GM12864 (cell line): ENCODE data around the gene CNTN1.
"Not testable (repeated sequence)": the region's sequence is repeated elsewhere in the genome, so short reads cannot be mapped to it uniquely, and the experiment has no call there.

Experiments used
- DNase-seq: peaks from one replicate; pipeline ENCODE4 v3.0.0-alpha.2; 2011; ENCODE audit warnings: low read depth
- H3K4me3 ChIP-seq: 2 replicates; pipeline ENCODE4 v1.5.1; 2011; ENCODE audit warnings: mild to moderate bottlenecking, low read depth, low read length, control low read depth
- TF ChIP-seq, protein P1 (sequence below): IDR thresholded peaks from 2 replicates; pipeline ENCODE4 v1.5.1; 2011; ENCODE audit warnings: low read depth, mild to moderate bottlenecking, moderate library complexity, low read length, control low read depth, inconsistent platforms; ENCODE audit errors: missing control alignments

The CNTN1 gene

DNA sequence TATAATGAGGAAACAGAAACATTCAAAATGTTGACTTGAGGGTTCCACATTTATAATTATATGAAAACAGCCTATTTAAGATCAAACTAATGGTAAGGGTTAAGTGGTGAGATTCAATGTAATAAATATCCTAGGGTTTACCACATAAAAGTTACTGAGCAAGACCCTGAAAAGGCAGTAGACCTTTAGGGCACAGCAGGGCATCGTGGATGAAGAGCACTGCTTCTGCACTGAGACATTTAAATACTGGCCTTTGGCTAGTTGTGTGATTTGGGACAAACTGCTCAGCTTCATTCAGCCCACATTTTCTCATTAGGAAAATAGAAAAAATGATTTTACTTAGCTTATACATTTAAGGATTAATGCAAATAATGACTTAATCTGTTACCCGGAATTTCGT lies 42.0 kb downstream of the CNTN1 start:
- H3K4me3 ChIP-seq: no peak overlapping the region
- DNase-seq: no peak
- TF ChIP-seq, protein P1, sequence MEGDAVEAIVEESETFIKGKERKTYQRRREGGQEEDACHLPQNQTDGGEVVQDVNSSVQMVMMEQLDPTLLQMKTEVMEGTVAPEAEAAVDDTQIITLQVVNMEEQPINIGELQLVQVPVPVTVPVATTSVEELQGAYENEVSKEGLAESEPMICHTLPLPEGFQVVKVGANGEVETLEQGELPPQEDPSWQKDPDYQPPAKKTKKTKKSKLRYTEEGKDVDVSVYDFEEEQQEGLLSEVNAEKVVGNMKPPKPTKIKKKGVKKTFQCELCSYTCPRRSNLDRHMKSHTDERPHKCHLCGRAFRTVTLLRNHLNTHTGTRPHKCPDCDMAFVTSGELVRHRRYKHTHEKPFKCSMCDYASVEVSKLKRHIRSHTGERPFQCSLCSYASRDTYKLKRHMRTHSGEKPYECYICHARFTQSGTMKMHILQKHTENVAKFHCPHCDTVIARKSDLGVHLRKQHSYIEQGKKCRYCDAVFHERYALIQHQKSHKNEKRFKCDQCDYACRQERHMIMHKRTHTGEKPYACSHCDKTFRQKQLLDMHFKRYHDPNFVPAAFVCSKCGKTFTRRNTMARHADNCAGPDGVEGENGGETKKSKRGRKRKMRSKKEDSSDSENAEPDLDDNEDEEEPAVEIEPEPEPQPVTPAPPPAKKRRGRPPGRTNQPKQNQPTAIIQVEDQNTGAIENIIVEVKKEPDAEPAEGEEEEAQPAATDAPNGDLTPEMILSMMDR: no peak

DNA sequence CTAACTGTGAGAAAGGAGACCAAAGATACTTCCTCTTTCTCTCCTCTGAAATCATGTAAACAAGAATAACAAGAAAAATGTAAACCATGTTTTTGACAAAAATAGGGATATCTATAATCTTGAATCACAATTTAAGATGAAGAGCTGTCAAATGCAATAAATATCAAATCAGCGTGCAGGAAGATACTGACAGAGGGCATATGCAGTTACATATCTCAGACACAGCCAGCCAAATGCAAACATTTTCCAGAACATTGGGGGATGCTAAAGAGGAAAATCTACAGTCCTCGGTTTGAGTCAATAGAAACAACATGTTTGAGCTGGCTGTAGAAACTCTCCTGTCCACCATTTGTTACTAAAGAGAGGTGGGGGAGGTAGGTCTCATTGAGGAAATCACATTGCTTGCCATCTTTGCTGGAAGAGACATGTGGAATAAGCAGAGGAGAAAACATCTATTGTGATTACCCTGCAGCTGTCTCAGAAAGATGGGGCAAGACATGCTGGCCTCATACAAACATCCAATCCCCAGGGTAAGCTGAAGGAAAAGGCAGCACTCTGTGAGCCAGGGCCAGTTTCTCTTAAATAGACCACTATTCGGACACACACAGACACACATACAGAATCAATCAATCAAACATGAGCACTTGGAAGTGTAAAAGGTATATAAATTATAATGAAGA lies 43.5 kb downstream of the CNTN1 start:
- H3K4me3 ChIP-seq: no peak overlapping the region
- TF ChIP-seq, protein P1: no peak
- DNase-seq: no peak

DNA sequence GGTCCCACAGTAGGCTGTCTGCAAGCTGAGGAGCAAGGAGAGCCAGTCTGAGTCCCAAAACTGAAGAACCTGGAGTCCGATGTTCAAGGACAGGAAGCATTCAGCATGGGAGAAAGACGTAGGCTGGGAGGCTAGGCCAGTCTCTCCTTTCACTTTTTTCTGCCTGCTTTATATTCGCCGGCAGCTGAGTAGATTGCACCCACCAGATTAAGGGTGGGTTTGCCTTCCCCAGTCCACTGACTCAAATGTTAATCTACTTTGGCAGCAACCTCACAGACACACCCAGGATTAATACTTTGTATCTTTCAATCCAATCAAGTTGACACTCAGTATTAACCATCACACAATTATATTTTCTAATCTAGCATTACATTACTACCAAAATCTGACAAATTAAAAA lies 45.2 kb downstream of the CNTN1 start:
- H3K4me3 ChIP-seq, DNase-seq: not testable (repeated sequence)

DNA sequence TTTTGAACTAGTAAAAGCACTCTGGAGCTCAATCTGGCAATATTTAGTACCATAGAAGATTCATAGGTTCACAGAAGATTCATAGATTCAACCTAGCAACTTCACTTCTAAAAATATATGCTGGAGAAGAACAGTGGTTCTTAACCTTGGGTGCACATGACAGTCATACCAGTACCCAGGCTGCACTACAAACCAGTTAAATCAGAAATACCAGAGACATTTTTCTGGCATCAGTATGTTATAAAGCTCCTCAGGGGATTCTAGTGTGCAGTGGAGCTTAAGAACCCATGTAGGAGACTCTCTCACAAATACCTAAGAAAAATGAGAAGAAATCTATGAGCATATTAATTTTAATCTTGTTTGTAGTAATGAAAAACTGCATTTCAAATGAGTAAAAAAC lies 46.6 kb downstream of the CNTN1 start:
- no peak for DNase-seq
- TF ChIP-seq, protein P1: no peak

DNA sequence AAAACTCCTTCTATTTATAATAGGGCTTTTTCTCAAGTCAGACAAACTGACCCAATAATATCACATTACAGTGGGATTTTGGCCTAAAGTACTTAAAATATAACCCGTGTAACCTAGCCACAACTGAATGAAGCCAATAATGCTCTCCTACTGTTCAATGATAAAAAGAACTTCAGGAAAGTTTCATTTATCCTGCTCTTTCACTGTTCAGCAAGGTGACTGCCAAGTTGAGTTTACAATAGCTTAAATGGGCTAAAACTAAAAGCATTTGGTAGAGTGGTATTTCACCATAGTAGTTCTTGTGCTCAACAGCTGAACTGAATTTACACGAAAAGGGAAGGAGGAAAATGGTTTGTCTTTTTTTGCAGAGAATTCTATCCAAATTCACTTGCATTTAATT lies 49.8 kb downstream of the CNTN1 start:
- TF ChIP-seq, protein P1: no peak
- no peak overlapping the region for H3K4me3 ChIP-seq

More for the DNA sequence above, 46.6 kb downstream of the CNTN1 start:
- no peak overlapping the region for H3K4me3 ChIP-seq

DNA sequence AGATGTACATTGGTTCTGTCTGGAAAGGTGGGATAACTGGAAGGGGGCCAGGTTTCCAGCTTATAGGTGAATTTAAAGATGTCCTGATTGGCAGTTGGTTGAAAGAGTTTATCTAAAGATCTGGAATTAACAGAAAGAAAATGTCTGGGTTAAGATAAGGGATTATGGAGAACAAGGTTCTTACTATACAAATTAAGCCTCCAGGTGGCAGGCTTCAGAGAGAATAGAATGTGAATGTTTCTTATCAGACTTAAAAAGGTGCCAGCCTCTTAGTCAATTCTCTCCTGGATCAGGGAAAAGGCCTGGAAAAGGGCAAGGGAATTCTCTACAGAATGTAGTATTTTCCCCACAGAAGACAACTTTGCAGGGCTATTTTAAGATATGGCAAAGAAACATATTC lies 53.1 kb downstream of the CNTN1 start:
- DNase-seq: no peak
- TF ChIP-seq, protein P1: no peak

More for the DNA sequence above, 49.8 kb downstream of the CNTN1 start:
- DNase-seq: no peak

DNA sequence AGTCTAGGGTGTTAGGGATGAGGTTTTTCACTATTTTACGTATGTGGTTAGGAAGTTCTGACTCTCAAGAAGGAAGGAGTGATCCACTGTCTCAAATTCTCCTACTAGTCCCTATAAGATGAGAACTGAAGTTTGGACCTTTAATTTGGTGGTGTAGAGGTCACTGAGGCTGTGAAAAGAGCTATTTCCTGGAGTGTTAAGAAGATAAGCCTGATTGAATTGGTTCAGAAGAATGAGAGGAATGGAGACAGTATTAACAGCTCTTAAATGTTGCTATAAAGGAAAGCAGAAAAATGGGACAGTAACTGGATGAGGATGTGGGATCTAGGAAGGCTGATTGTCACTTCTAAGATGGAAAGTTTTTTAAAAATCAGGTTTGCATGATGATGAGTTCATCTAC lies 57.6 kb downstream of the CNTN1 start:
- TF ChIP-seq, protein P1: no peak

More for the DNA sequence above, 53.1 kb downstream of the CNTN1 start:
- H3K4me3 ChIP-seq: no peak overlapping the region

More for the DNA sequence above, 57.6 kb downstream of the CNTN1 start:
- H3K4me3 ChIP-seq: no peak overlapping the region
- no peak for DNase-seq
